Prostate gland (tissue), 2 donors: ENCODE data around the gene SLFN5.
"Not testable (repeated sequence)": the region's sequence is repeated elsewhere in the genome, so short reads cannot be mapped to it uniquely, and the experiment has no call there.

Experiments
- CTCF ChIP-seq, 4 experiments: fragments of 200-600 bp in 2 of 4; fragments of 450-650 bp in 2 of 4; sonication (generic) in 2 of 4; IDR thresholded peaks; 1 replicate in 3 of 4; 2 replicates in 1 of 4; pipeline ENCODE4 v1.5.1; 2016 to 2019; ENCODE audit warnings: antibody characterized with exemption in 4 of 4, mild to moderate bottlenecking in 2 of 4, moderate library complexity in 2 of 4
- POLR2AphosphoS5 ChIP-seq: sonication (generic); formaldehyde crosslinking; IDR thresholded peaks from one replicate; pipeline ENCODE4 v1.6.1; 2017; ENCODE audit warnings: antibody characterized with exemption

- TF ChIP-seq POLR2AphosphoS5; CTCF (IDR thresholded peaks at IDR 0.05): not testable (repeated sequence)
Observed at GRCh38 chr17:35195062-35195461, 47.8 kb upstream of the SLFN5 start.
